Measurements from ENCODE around the gene FXN.
A peak's percentile ranks its signal among the peaks of the same experiment; 100 is the strongest.

Gene FXN

GRCh38 chr9:69121155-69122081 is 85.9 kb downstream of the FXN start:
- TF ChIP-seq, protein P1, sequence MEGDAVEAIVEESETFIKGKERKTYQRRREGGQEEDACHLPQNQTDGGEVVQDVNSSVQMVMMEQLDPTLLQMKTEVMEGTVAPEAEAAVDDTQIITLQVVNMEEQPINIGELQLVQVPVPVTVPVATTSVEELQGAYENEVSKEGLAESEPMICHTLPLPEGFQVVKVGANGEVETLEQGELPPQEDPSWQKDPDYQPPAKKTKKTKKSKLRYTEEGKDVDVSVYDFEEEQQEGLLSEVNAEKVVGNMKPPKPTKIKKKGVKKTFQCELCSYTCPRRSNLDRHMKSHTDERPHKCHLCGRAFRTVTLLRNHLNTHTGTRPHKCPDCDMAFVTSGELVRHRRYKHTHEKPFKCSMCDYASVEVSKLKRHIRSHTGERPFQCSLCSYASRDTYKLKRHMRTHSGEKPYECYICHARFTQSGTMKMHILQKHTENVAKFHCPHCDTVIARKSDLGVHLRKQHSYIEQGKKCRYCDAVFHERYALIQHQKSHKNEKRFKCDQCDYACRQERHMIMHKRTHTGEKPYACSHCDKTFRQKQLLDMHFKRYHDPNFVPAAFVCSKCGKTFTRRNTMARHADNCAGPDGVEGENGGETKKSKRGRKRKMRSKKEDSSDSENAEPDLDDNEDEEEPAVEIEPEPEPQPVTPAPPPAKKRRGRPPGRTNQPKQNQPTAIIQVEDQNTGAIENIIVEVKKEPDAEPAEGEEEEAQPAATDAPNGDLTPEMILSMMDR (IDR thresholded peaks at IDR 0.05; ENCODE audit: control insufficient read depth, extremely low read depth, insufficient read depth), result peak; percentile 27; the same call in 1 of the 2 replicates
- no peak for DNase-seq (ENCODE audit: low read depth)
- peak overlapping the region; percentile 60 for H3K4me3 ChIP-seq (ENCODE audit: low read depth, low read length)

GRCh38 chr9:69122082-69122548 is 86.6 kb downstream of the FXN start:
- peak overlapping the region; percentile 60 for H3K4me3 ChIP-seq (ENCODE audit: low read depth, low read length)
- TF ChIP-seq, protein P1 (IDR thresholded peaks at IDR 0.05; ENCODE audit: control insufficient read depth, extremely low read depth, insufficient read depth), result no peak
- no peak for DNase-seq (ENCODE audit: low read depth)

- DNase-seq (ENCODE audit: low read depth), result peak; percentile 91
- peak overlapping the region; percentile 60 for H3K4me3 ChIP-seq (ENCODE audit: low read depth, low read length)
- TF ChIP-seq, protein P1 (IDR thresholded peaks at IDR 0.05; ENCODE audit: control insufficient read depth, extremely low read depth, insufficient read depth), result no peak
Observed at GRCh38 chr9:69122549-69123141, 87.1 kb downstream of the FXN start.

DNA sequence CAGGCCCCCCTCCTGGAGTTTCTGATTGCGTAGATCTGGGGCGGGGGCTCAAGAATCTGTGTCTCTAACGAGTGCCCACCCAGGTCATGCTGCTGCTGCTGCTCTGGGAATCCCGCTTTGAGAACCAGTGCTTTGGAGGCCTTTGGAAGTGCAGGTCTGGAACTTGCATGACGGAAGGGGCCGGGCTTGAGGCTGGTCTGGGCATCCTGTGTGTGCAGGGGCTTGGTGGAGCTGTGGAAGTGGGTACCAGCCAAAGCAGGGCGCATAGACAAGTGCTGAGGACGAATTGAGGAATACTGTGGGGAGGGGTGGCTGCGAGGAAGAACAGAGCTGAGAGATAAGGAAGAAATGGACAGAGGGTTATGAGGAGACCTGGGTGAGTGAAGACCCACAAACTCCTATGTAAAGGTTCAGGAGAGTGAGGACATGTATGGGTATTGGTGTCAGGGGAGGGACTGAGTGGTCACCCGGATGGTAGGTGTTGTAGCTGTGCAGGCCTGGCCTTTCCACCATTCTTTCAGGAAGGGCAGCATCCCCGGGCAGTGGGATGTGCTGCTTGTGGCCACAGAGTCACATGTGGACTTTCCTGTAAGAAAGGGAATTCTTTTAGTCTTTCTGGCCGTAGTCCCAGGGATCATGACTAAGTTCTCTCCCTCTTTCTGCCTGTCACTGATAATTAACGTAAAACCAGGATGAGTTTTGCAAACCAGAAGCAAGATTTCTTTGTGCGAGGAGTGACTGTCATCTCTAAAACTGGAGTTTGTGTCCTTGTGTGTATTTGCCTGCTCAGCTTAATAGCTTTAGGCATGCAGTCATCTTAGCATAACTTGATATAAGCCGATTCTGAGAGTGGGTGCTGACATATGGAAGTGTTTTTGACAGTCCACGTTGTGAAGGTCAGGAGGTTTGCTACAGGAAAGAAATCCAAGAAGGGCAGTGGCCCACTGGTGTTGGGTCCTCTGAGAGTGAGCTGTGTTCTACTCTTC is 95.2 kb downstream of the FXN start:
- no peak overlapping the region for H3K4me3 ChIP-seq (ENCODE audit: low read depth, low read length)
- no peak for DNase-seq (ENCODE audit: low read depth)
- TF ChIP-seq, protein P1 (IDR thresholded peaks at IDR 0.05; ENCODE audit: control insufficient read depth, extremely low read depth, insufficient read depth), result no peak

GRCh38 chr9:69131682-69132081 is 96.1 kb downstream of the FXN start:
- TF ChIP-seq, protein P1 (IDR thresholded peaks at IDR 0.05; ENCODE audit: control insufficient read depth, extremely low read depth, insufficient read depth), result no peak
- DNase-seq (ENCODE audit: low read depth), result no peak
- no peak overlapping the region for H3K4me3 ChIP-seq (ENCODE audit: low read depth, low read length)

DNA sequence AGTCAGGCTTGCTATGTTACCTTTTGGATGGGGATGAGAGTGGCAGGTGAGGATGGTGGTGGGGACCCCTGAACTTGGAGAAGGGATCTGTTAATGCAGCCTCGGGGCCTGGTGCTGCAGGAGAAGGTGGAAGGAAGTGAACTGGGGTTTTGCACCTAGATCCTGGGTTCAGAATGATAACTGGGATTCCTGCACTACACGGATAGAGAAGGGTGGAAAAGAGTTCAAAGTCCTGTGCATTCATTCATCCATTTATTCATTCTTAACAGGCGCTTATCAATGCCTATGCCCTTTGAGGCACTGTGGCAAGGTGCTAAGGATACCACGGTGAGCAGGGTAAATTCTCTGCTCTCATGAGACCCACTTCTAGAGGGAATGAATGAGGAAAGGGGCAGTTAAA is 96.8 kb downstream of the FXN start:
- TF ChIP-seq, protein P1 (IDR thresholded peaks at IDR 0.05; ENCODE audit: control insufficient read depth, extremely low read depth, insufficient read depth), result no peak
- no peak for DNase-seq (ENCODE audit: low read depth)
- H3K4me3 ChIP-seq (ENCODE audit: low read depth, low read length), result no peak overlapping the region

All from LNCaP clone FGC (cell line).